ENCODE measurements around the gene HOXD8. TPM values are rescaled to one million over a fixed set of nuclear protein-coding genes. Genes with fewer than 3 reads are reported as not detected.
A peak's percentile ranks its signal among the peaks of the same experiment; 100 is the strongest.

The HOXD8 gene
- total RNA-seq, 1 donor from 2014 or later: not detected

DNA sequence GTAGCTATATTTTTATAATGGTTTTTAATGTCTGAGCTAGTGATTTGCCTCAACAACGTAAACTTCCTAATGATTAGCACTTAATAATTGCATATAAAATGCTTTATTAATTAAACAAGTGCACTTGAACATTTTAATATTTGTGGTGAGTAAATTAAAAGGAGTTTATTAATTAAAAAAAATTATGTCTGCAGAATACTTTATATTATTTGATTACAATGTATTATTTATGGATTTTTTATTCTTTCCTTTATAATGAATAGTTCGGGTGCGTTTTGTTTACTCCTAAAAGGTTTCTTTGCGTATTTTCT lies 2.3 kb downstream of the HOXD8 start:
- H3K9me3 Mint-ChIP-seq: no peaks in the 10 kb centered on the region
- DNase-seq (no peak), ATAC-seq (ENCODE audit: low read depth) (no peak)
- peaks cover 42% of the 10 kb centered on the region for H3K4me1 Mint-ChIP-seq
- ChIA-PET POLR2A (interaction anchor here (0.5 kb wide), 1 partner anchor 1748 kb away, joined by 6 read pairs; no protein-coding TSS in a partner anchor), CTCF (interaction anchor here (1.4 to 4.1 kb wide), 3 partner anchors 324 to 521 kb away, joined by 5 to 19 read pairs (median 7); no protein-coding TSS in a partner anchor)
- no peak overlapping the region for H3K27ac Mint-ChIP-seq
- TF ChIP-seq, protein P1, sequence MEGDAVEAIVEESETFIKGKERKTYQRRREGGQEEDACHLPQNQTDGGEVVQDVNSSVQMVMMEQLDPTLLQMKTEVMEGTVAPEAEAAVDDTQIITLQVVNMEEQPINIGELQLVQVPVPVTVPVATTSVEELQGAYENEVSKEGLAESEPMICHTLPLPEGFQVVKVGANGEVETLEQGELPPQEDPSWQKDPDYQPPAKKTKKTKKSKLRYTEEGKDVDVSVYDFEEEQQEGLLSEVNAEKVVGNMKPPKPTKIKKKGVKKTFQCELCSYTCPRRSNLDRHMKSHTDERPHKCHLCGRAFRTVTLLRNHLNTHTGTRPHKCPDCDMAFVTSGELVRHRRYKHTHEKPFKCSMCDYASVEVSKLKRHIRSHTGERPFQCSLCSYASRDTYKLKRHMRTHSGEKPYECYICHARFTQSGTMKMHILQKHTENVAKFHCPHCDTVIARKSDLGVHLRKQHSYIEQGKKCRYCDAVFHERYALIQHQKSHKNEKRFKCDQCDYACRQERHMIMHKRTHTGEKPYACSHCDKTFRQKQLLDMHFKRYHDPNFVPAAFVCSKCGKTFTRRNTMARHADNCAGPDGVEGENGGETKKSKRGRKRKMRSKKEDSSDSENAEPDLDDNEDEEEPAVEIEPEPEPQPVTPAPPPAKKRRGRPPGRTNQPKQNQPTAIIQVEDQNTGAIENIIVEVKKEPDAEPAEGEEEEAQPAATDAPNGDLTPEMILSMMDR (IDR thresholded peaks at IDR 0.05): no peak
- H3K36me3 Mint-ChIP-seq (ENCODE audit: low read depth): no peaks in the 10 kb centered on the region
- no peak overlapping the region for H3K4me3 Mint-ChIP-seq
- peaks cover 71% of the 10 kb centered on the region for H3K27me3 Mint-ChIP-seq
- intact Hi-C loops (cut with micrococcal nuclease): loop anchor here (2.0 to 10.0 kb wide), 4 partner anchors 25 to 1797 kb away; partner anchors contain the start of genes HOXD12, HOXD3 and SP9

DNA sequence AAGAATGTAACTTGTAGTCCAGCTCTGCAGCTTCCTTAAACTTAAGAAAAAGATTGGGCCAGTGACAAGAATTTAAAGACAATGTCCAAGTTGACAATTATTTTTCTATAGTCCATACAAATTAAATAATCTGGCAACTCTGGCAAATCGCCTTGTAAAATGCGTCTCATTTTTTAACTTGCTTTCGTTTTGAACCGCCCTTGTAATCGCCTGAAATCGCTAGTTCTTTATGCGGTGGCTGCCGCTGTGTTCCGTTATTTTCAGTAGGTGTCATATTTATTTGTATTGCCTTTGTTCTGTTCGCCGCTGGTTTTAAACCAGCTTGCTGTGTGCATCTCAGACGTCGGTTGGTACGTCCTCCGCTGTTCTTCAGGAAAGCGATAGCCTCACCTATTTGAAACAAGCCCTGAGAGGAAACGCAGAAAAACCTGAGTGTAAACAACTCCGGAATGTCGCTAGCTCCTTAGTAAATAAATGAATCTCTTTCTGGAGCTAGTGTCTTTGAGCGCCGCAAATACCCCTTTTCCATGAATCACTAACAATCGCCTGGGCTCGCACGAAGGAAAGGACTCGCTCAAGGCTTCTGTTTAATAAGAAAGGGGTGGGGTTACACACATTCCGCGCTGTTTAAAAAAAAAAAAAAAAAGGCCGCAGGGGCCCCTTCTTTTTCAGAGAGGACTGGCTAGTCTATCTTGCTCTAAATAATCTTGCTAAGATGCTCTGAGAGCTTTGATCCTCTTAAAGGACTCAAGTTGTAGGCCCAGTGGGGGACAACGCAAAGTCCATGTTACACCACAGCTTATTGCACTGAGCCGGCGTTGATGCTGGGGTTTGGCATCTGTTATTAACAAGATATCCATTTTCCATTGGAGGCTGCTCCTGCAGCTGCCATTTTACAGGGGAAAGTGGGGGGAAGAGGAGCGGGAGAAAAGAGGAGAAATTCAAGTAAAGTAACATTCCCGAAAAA lies 3.0 kb downstream of the HOXD8 start:
- CTCF ChIA-PET: interaction anchor here (1.4 to 4.1 kb wide), 3 partner anchors 323 to 520 kb away, joined by 5 to 19 read pairs (median 7); no protein-coding TSS in a partner anchor
- ATAC-seq (ENCODE audit: low read depth) (no peak), DNase-seq (no peak)
- H3K27ac Mint-ChIP-seq: no peak overlapping the region
- POLR2A ChIA-PET: interaction anchor here (0.5 kb wide), 1 partner anchor 1749 kb away, joined by 6 read pairs; no protein-coding TSS in a partner anchor
- TF ChIP-seq, protein P1 (IDR thresholded peaks at IDR 0.05): no peak
- no peaks in the 10 kb centered on the region for H3K36me3 Mint-ChIP-seq (ENCODE audit: low read depth)
- H3K27me3 Mint-ChIP-seq: peaks cover 73% of the 10 kb centered on the region
- H3K4me1 Mint-ChIP-seq: peaks cover 40% of the 10 kb centered on the region
- H3K4me3 Mint-ChIP-seq: peak overlapping the region; percentile 68
- intact Hi-C loops (cut with micrococcal nuclease): loop anchor here (2.0 to 10.0 kb wide), 3 partner anchors 24 to 1798 kb away; partner anchors contain the start of genes HOXD12, HOXD3 and SP9
- H3K9me3 Mint-ChIP-seq: no peaks in the 10 kb centered on the region

DNA sequence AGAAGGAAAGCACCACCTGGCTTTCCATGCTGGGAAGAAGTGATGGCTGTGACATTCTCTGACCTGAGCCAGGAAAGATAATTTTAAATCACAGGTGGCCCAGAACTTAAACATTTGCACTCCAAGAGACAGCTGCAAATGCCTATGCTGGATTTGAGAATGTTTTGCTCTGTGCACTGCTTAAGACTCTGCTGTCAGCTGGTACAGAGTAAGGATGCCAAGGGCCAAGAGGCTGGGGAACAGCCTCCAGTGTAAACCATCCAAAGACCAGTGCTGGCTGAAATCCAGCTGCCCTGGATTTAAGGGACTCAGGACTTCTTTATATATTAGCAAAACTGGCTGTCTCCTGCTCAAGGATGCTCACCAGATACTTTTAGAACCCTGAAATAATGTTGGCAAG lies 3.9 kb downstream of the HOXD8 start:
- TF ChIP-seq, protein P1 (IDR thresholded peaks at IDR 0.05): no peak
- DNase-seq (no peak), ATAC-seq (ENCODE audit: low read depth) (no peak)
- ChIA-PET POLR2A (no interaction called here), CTCF (interaction anchor here (1.8 to 4.1 kb wide), 2 partner anchors 322 to 421 kb away, joined by 5 to 19 read pairs; no protein-coding TSS in a partner anchor)
- Mint-ChIP-seq H3K27me3 (peaks cover 73% of the 10 kb centered on the region), H3K27ac (no peak overlapping the region), H3K9me3 (peaks cover 2% of the 10 kb centered on the region), H3K36me3 (ENCODE audit: low read depth) (no peaks in the 10 kb centered on the region), H3K4me3 (no peak overlapping the region), H3K4me1 (peaks cover 36% of the 10 kb centered on the region)
- intact Hi-C loops (cut with micrococcal nuclease): loop anchor here (2.0 to 10.0 kb wide), 3 partner anchors 23 to 1799 kb away; partner anchors contain the start of genes HOXD12, HOXD3 and SP9

DNA sequence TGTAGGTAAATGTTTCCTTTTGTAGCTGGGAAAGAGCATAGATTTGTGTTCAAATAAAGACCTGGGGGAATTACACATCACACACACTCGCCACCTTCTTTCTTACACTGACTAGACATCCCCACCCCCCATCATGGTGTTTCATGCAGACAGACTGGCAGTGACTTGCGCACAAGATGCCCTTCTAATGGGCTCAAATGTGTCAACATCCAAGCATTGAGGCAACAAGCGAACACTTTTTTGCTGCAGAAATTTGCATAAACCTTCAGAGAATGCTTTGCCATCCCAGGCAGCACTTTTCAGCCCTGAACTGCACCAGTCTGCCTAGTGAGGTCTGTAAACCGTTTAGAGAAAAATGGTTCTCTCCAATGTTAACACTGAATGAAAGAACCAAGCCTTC lies 4.5 kb downstream of the HOXD8 start:
- ATAC-seq (ENCODE audit: low read depth): no peak
- TF ChIP-seq, protein P1 (IDR thresholded peaks at IDR 0.05): no peak
- H3K4me3 Mint-ChIP-seq: no peak overlapping the region
- H3K27me3 Mint-ChIP-seq: peaks cover 73% of the 10 kb centered on the region
- ChIA-PET CTCF (interaction anchor here (0.7 to 4.1 kb wide), 4 partner anchors 321 to 1015 kb away, joined by 3 to 19 read pairs (median 3); no protein-coding TSS in a partner anchor), POLR2A (no interaction called here)
- peaks cover 31% of the 10 kb centered on the region for H3K4me1 Mint-ChIP-seq
- no peaks in the 10 kb centered on the region for H3K36me3 Mint-ChIP-seq (ENCODE audit: low read depth)
- no peak for DNase-seq
- H3K9me3 Mint-ChIP-seq: peaks cover 3% of the 10 kb centered on the region
- intact Hi-C loops (cut with micrococcal nuclease): loop anchor here (5.0 to 10.0 kb wide), 2 partner anchors 37 to 1799 kb away; partner anchors contain the start of genes HOXD12 and SP9
- no peak overlapping the region for H3K27ac Mint-ChIP-seq
